ENCODE results near the gene CD1D. TPM values are rescaled to one million over a fixed set of nuclear protein-coding genes. Genes with fewer than 3 reads are reported as not detected.
A peak's percentile ranks its signal among the peaks of the same experiment; 100 is the strongest.

CD1D gene
- total RNA-seq, 1 experiment from 2014 or later, result 1.3 TPM

DNA sequence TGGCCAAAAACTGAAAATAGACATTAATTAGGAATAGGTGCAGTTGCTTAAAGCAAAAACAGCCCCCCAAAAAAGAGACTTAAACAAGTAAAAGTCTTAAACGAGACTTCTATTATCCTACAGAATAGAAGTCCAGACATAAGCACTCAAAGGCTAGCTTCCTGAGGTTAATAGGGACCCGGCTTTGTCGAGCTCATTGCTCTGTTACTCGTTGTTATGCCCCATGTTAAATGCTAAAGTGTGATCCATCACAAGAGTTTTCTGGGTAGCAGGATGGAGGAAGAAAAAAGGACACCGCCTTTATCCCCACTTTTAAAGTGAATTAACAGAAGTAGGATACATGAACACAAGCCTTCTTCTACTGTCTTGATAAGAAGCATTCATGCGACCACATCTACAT lies 10.6 kb downstream of the CD1D start:
- no peaks in the 10 kb centered on the region for H3K9me3 ChIP-seq (ENCODE audit: low read depth, low read length, poor library complexity, severe bottlenecking)
- peaks cover 10% of the 10 kb centered on the region for H3K4me1 ChIP-seq (ENCODE audit: insufficient read depth, low read length, poor library complexity, severe bottlenecking)
- H3K4me3 ChIP-seq (ENCODE audit: low read depth, low read length, poor library complexity, severe bottlenecking), result no peak overlapping the region
- intact Hi-C loops (cut with micrococcal nuclease; ENCODE audit: unreplicated experiment), result no loop called here
- no peak overlapping the region for H3K27ac ChIP-seq (ENCODE audit: low read depth, low read length, poor library complexity, severe bottlenecking)
- H3K36me3 ChIP-seq (ENCODE audit: insufficient read depth, low read length, poor library complexity, severe bottlenecking), result no peaks in the 10 kb centered on the region
- no peak for TF ChIP-seq EZH2 (IDR thresholded peaks at IDR 0.05; ENCODE audit: borderline replicate concordance, low read depth, low read length, poor library complexity, severe bottlenecking)
- TF ChIP-seq, protein P1, sequence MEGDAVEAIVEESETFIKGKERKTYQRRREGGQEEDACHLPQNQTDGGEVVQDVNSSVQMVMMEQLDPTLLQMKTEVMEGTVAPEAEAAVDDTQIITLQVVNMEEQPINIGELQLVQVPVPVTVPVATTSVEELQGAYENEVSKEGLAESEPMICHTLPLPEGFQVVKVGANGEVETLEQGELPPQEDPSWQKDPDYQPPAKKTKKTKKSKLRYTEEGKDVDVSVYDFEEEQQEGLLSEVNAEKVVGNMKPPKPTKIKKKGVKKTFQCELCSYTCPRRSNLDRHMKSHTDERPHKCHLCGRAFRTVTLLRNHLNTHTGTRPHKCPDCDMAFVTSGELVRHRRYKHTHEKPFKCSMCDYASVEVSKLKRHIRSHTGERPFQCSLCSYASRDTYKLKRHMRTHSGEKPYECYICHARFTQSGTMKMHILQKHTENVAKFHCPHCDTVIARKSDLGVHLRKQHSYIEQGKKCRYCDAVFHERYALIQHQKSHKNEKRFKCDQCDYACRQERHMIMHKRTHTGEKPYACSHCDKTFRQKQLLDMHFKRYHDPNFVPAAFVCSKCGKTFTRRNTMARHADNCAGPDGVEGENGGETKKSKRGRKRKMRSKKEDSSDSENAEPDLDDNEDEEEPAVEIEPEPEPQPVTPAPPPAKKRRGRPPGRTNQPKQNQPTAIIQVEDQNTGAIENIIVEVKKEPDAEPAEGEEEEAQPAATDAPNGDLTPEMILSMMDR (conservative IDR thresholded peaks at IDR 0.05; ENCODE audit: low read depth, low read length), result no peak
- no peak for DNase-seq (ENCODE audit: low spot score)
- ChIA-PET CTCF (no interaction called here), POLR2A (ENCODE audit: low non-redundant PET) (no interaction called here)
- no TSS peak for BruUV-seq (replicated peaks)
- H3K27me3 ChIP-seq (replicated peaks; ENCODE audit: insufficient read depth, low read depth, low read length, poor library complexity), result no peaks in the 10 kb centered on the region

DNA sequence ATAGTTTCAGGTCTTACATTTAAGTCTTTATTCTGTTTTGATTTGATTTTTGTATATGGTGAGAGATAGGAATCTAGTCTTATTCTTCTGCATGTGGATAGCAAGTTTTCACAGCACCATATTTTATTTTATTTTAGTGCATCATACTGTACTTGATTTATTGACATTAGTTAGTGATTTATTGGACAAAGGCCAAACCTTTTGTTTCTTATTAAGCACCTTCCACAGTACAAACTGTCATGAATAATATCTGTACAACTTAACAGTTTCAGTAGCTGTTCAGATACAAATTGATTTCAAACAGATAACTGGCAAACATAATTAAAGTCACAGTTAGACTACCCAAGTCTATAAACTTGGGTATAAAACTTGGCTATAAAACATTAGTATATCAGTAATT lies 15.8 kb downstream of the CD1D start:
- TF ChIP-seq, protein P1 (conservative IDR thresholded peaks at IDR 0.05; ENCODE audit: low read depth, low read length), result no peak
- no peak for TF ChIP-seq EZH2 (IDR thresholded peaks at IDR 0.05; ENCODE audit: borderline replicate concordance, low read depth, low read length, poor library complexity, severe bottlenecking)
- POLR2A ChIA-PET (ENCODE audit: low non-redundant PET), result no interaction called here
- H3K36me3 ChIP-seq (ENCODE audit: insufficient read depth, low read length, poor library complexity, severe bottlenecking), result no peaks in the 10 kb centered on the region
- no peak for DNase-seq (ENCODE audit: low spot score)
- no TSS peak for BruUV-seq (replicated peaks)
- CTCF ChIA-PET, result no interaction called here
- H3K4me3 ChIP-seq (ENCODE audit: low read depth, low read length, poor library complexity, severe bottlenecking), result no peak overlapping the region
- H3K9me3 ChIP-seq (ENCODE audit: low read depth, low read length, poor library complexity, severe bottlenecking), result no peaks in the 10 kb centered on the region
- H3K27ac ChIP-seq (ENCODE audit: low read depth, low read length, poor library complexity, severe bottlenecking), result no peak overlapping the region
- intact Hi-C loops (cut with micrococcal nuclease; ENCODE audit: unreplicated experiment), result no loop called here
- no peaks in the 10 kb centered on the region for H3K27me3 ChIP-seq (replicated peaks; ENCODE audit: insufficient read depth, low read depth, low read length, poor library complexity)
- no peaks in the 10 kb centered on the region for H3K4me1 ChIP-seq (ENCODE audit: insufficient read depth, low read length, poor library complexity, severe bottlenecking)

DNA sequence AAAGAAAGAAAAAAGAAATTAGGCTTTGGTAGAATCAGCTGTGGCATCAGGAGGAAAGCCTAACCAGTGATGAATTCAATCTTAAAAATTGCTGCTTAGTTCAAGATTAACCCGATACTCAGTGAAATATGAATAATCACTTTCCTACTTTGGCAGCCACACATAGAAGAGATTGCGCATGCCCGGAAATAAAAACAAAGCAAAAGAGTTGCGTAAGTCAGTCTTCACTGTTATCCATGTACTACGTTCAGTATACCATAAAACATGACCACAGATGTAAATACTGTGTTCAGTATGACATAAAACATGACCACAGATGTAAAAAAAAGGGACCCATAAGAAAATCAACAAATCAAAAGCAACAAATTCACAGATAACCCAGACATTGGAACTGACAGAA lies 19.2 kb downstream of the CD1D start:
- H3K27me3 ChIP-seq (replicated peaks; ENCODE audit: insufficient read depth, low read depth, low read length, poor library complexity), result peaks cover 11% of the 10 kb centered on the region
- POLR2A ChIA-PET (ENCODE audit: low non-redundant PET), result no interaction called here

More for the DNA sequence above, 19.2 kb downstream of the CD1D start:
- DNase-seq (ENCODE audit: low spot score), result peak; percentile 46
- Histone ChIP-seq H3K36me3 (ENCODE audit: insufficient read depth, low read length, poor library complexity, severe bottlenecking) (no peaks in the 10 kb centered on the region), H3K4me1 (ENCODE audit: insufficient read depth, low read length, poor library complexity, severe bottlenecking) (no peaks in the 10 kb centered on the region), H3K27ac (ENCODE audit: low read depth, low read length, poor library complexity, severe bottlenecking) (no peak overlapping the region), H3K4me3 (ENCODE audit: low read depth, low read length, poor library complexity, severe bottlenecking) (no peak overlapping the region), H3K9me3 (ENCODE audit: low read depth, low read length, poor library complexity, severe bottlenecking) (no peaks in the 10 kb centered on the region)
- no TSS peak for BruUV-seq (replicated peaks)
- TF ChIP-seq, protein P1 (conservative IDR thresholded peaks at IDR 0.05; ENCODE audit: low read depth, low read length), result no peak
- no peak for TF ChIP-seq EZH2 (IDR thresholded peaks at IDR 0.05; ENCODE audit: borderline replicate concordance, low read depth, low read length, poor library complexity, severe bottlenecking)
- CTCF ChIA-PET, result no interaction called here
- intact Hi-C loops (cut with micrococcal nuclease; ENCODE audit: unreplicated experiment), result loop anchor here (5.0 kb wide), 4 partner anchors 127 to 867 kb away; no protein-coding TSS in a partner anchor
